HFF-Myc (cell line): ENCODE data around the gene MYO18B.

ENCODE experiments used
- DNase-seq: peaks from one replicate; pipeline ENCODE4 v3.0.0-alpha.2; 2011; ENCODE audit warnings: low read depth; ENCODE audit errors: extremely low read depth
- H3K4me3 ChIP-seq: replicated peaks from 2 replicates; pipeline ENCODE4 v1.5.1; 2011; ENCODE audit warnings: low read depth, mild to moderate bottlenecking, control low read depth, low read length
- TF ChIP-seq, protein P1 (sequence below): IDR thresholded peaks from 2 replicates; pipeline ENCODE4 v1.5.1; 2012; ENCODE audit warnings: mild to moderate bottlenecking, low read depth, low read length, control low read depth; ENCODE audit errors: missing control alignments

The MYO18B gene

GRCh38 chr22:25900880-25901279 lies 158.9 kb downstream of the MYO18B start:
- DNase-seq, result no peak
- TF ChIP-seq, protein P1, sequence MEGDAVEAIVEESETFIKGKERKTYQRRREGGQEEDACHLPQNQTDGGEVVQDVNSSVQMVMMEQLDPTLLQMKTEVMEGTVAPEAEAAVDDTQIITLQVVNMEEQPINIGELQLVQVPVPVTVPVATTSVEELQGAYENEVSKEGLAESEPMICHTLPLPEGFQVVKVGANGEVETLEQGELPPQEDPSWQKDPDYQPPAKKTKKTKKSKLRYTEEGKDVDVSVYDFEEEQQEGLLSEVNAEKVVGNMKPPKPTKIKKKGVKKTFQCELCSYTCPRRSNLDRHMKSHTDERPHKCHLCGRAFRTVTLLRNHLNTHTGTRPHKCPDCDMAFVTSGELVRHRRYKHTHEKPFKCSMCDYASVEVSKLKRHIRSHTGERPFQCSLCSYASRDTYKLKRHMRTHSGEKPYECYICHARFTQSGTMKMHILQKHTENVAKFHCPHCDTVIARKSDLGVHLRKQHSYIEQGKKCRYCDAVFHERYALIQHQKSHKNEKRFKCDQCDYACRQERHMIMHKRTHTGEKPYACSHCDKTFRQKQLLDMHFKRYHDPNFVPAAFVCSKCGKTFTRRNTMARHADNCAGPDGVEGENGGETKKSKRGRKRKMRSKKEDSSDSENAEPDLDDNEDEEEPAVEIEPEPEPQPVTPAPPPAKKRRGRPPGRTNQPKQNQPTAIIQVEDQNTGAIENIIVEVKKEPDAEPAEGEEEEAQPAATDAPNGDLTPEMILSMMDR, result no peak
- no peak overlapping the region for H3K4me3 ChIP-seq

- DNase-seq, result no peak
- TF ChIP-seq, protein P1, result no peak
- no peak overlapping the region for H3K4me3 ChIP-seq
These were observed 160.4 kb downstream of the MYO18B start for GRCh38 chr22:25902402-25902801.

DNA sequence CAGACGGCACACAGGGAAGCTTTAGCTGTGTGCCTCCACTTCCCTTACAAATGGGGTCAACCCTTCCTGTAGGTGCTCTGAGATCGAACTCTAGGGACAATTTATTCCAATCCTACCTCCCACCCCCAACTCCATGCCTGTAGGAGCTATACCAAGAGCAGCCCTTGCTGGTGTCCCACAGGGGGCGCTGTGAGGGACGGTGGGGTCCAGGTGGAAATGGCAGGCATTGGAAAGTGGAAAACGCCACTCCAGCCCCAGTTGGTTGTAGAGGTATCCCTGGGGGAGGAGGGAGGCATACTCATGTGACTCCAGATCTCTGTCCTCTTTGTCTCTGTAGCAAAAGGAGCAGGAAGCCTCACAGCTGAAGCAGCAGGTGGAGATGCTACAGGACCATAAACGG lies 161.3 kb downstream of the MYO18B start:
- H3K4me3 ChIP-seq, result no peak overlapping the region
- no peak for DNase-seq
- TF ChIP-seq, protein P1, result peak; percentile 21

GRCh38 chr22:25908212-25908611 lies 166.2 kb downstream of the MYO18B start:
- no peak overlapping the region for H3K4me3 ChIP-seq
- DNase-seq, result no peak
- TF ChIP-seq, protein P1, result no peak

- H3K4me3 ChIP-seq, result no peak overlapping the region
- no peak for DNase-seq
- TF ChIP-seq, protein P1, result no peak
These were observed 166.8 kb downstream of the MYO18B start for GRCh38 chr22:25908755-25909154.

GRCh38 chr22:25909614-25910387 lies 167.8 kb downstream of the MYO18B start:
- no peak for DNase-seq

More at GRCh38 chr22:25909614-25910387, 167.8 kb downstream of the MYO18B start:
- H3K4me3 ChIP-seq, result no peak overlapping the region
- TF ChIP-seq, protein P1, result no peak
